AG04449 (cell line): Measurements from ENCODE around the gene RABEP2.
"Not testable (repeated sequence)": the region's sequence is repeated elsewhere in the genome, so short reads cannot be mapped to it uniquely, and the experiment has no call there.

Experiments used
- CTCF ChIA-PET: fragments of 350-600 bp; formaldehyde crosslinking; extraction: SDS; loops from one replicate; lab custom pipeline; 2021; ENCODE audit warnings: antibody characterized with exemption; lab: Yijun Ruan, JAX
- POLR2A ChIA-PET: fragments of 400-600, 350-600 bp; formaldehyde crosslinking; extraction: SDS; loops from one replicate; lab custom pipeline; 2020; ENCODE audit warnings: antibody characterized with exemption, inconsistent platforms; lab: Yijun Ruan, JAX
- DNase-seq: peaks from one replicate; pipeline ENCODE4 v3.0.0-alpha.2; 2010; ENCODE audit warnings: low read depth, low spot score
- H3K4me3 ChIP-seq: 2 replicates; pipeline ENCODE4 v1.5.1; 2011; ENCODE audit warnings: low read depth, mild to moderate bottlenecking, control low read depth, low read length
- TF ChIP-seq, protein P1 (sequence below): IDR thresholded peaks from one replicate; pipeline ENCODE4 v1.5.1; 2011; ENCODE audit warnings: mild to moderate bottlenecking, moderate library complexity, low read length, control low read depth, inconsistent platforms; ENCODE audit not compliant: insufficient read depth; ENCODE audit errors: missing control alignments

RABEP2 gene

DNA sequence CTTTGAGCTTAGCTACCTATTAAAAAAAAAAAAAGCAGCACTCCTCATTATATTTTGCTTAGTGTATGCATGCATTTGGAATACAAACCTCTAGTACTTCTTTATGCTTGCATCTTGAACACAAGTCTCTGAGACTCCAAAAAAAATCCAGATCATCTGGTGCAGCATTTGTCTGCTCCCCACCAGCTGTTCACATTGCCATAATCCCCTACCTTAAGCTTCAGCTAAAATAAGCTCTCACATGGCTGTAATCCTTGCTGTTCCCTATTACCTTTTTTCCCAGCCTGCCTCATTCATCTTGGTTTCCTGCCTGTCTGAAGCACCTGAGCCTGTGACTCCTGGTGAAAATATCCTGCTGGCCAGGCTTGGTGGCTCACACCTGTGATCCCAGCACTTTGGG lies 18.2 kb upstream of the RABEP2 start:
- ChIA-PET CTCF (interaction anchor here (1.6 to 3.7 kb wide), 4 partner anchors 9 to 394 kb away, joined by 4 to 48 read pairs (median 25); partner anchors contain the start of gene CD19), POLR2A (no interaction called here)
- no peak overlapping the region for H3K4me3 ChIP-seq
- TF ChIP-seq, protein P1, sequence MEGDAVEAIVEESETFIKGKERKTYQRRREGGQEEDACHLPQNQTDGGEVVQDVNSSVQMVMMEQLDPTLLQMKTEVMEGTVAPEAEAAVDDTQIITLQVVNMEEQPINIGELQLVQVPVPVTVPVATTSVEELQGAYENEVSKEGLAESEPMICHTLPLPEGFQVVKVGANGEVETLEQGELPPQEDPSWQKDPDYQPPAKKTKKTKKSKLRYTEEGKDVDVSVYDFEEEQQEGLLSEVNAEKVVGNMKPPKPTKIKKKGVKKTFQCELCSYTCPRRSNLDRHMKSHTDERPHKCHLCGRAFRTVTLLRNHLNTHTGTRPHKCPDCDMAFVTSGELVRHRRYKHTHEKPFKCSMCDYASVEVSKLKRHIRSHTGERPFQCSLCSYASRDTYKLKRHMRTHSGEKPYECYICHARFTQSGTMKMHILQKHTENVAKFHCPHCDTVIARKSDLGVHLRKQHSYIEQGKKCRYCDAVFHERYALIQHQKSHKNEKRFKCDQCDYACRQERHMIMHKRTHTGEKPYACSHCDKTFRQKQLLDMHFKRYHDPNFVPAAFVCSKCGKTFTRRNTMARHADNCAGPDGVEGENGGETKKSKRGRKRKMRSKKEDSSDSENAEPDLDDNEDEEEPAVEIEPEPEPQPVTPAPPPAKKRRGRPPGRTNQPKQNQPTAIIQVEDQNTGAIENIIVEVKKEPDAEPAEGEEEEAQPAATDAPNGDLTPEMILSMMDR, result no peak
- DNase-seq, result no peak

- POLR2A ChIA-PET, result not testable (repeated sequence)
- CTCF ChIA-PET, result interaction anchor here (1.4 kb wide), 1 partner anchor 93 kb away, joined by 3 read pairs; the partner anchor contains the start of gene TUFM
Measured at GRCh38 chr16:28939825-28940224, 14.8 kb upstream of the RABEP2 start.

GRCh38 chr16:28938721-28939120 lies 13.7 kb upstream of the RABEP2 start:
- H3K4me3 ChIP-seq, result no peak overlapping the region
- no peak for DNase-seq
- CTCF ChIA-PET, result no interaction called here
- POLR2A ChIA-PET, result no interaction called here
- TF ChIP-seq, protein P1, result no peak

More at GRCh38 chr16:28939825-28940224, 14.8 kb upstream of the RABEP2 start:
- H3K4me3 ChIP-seq, DNase-seq: not testable (repeated sequence)

DNA sequence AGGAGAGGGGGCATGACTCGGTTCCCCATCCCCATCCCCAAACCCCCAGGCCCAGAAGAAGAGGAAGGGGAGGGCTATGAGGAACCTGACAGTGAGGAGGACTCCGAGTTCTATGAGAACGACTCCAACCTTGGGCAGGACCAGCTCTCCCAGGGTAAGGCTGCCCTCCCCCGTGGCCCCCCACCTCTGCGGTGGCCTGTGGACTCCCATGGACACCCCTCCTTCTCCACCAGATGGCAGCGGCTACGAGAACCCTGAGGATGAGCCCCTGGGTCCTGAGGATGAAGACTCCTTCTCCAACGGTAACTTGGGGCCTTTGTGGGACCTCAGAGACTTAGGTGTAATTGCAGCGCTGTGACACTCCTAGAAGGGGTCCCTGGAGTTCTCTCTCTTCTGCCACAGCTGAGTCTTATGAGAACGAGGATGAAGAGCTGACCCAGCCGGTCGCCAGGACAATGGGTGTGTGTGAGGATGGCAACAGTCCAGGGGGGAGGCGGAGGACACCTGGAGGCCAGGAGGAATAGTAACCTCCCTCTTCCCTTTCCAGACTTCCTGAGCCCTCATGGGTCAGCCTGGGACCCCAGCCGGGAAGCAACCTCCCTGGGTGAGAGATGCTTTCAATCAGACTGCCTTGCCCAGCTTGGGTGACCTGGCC lies 12.3 kb upstream of the RABEP2 start:
- no peak for DNase-seq
- ChIA-PET CTCF (interaction anchor here (0.9 to 5.7 kb wide), 2 partner anchors 7 to 14 kb away, joined by 3 to 48 read pairs; no protein-coding TSS in a partner anchor), POLR2A (no interaction called here)
- TF ChIP-seq, protein P1, result no peak
- no peak overlapping the region for H3K4me3 ChIP-seq

DNA sequence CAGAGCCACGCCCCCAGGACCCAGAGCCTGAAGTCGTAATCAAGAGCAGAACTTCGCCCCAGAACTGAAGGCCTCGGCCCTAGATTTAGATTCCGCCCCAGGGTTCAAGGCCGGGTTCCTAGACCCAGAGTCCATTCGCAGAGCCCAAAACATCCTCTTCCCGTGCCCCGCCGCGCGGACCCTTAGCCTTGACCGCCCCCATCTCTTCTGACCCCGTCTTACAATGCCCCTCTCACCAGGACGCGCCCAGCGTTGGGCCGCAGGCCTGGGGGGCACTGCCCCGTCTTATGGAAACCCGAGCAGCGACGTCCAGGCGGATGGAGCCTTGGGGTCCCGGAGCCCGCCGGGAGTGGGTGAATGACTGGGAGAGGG lies 11.7 kb upstream of the RABEP2 start:
- no peak for DNase-seq
- ChIA-PET POLR2A (no interaction called here), CTCF (interaction anchor here (0.9 to 5.7 kb wide), 2 partner anchors 8 to 13 kb away, joined by 3 to 48 read pairs; no protein-coding TSS in a partner anchor)
- TF ChIP-seq, protein P1, result no peak
- no peak overlapping the region for H3K4me3 ChIP-seq

DNA sequence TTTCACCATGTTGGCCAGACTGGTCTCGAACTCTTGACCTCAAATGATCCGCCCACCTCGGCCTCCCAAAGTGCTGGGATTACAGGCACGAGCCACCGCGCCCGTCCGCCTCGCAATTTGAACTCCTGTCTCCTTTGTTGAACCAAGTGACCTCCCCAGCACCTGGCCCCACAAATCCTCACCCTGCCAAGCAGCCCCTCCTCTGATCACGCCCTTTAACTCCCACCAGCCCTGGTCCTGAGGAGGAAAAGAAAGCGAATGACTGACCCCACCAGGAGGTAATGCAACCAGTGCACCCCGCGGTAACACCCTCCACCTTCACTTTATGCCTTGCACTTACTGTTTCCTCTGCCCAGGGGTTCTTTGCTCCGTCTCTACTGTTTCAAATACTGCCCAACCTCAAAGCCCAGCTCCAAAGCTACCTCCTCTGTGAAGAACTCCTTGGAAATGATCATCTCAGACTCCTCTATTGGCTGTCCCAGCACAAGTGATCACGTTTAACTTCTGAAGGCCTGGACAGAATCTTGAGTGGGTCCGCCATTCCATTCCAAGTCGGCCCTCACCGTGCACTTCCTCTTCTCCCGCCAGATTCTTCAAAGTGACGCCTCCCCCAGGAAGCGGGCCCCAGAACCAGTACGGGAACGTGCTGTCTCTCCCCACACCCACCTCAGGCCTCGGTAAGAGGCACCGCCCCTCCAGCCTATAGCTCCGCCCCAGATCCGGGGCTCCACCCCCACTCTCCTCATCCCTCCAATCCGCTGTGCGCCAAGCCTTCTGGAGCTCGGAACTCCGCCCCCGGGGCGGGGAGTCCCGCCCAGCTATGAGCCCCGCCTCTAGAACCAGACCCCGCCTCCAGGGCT lies 11.1 kb upstream of the RABEP2 start:
- CTCF ChIA-PET, result interaction anchor here (0.9 to 5.7 kb wide), 3 partner anchors 8 to 13 kb away, joined by 3 to 48 read pairs (median 3); no protein-coding TSS in a partner anchor
- no peak for DNase-seq
- H3K4me3 ChIP-seq, result peak overlapping the region; percentile 21
- TF ChIP-seq, protein P1, result no peak
- POLR2A ChIA-PET, result no interaction called here
